SK-N-MC (cell line): ENCODE measurements around the gene CYTH2.
"Not testable (repeated sequence)": the region's sequence is repeated elsewhere in the genome, so short reads cannot be mapped to it uniquely, and the experiment has no call there.

Experiments
- DNase-seq: peaks from one replicate; pipeline ENCODE4 v3.0.0-alpha.2; 2011; ENCODE audit warnings: low read depth, low spot score
- H3K27ac ChIP-seq: fragments of 200-600 bp; sonication (generic); 2 replicates; pipeline ENCODE4 v1.5.1; 2016; ENCODE audit warnings: mixed run types
- H3K36me3 ChIP-seq: fragments of 200-600 bp; sonication (generic); 2 replicates; pipeline ENCODE4 v1.6.1; 2017; ENCODE audit warnings: antibody characterized with exemption, low read length, mixed read lengths; ENCODE audit not compliant: insufficient read depth
- H3K4me3 ChIP-seq: fragments of 200-600 bp; sonication (generic); 2 replicates; pipeline ENCODE4 v1.5.1; 2016
- H3K9ac ChIP-seq: fragments of 200-600 bp; sonication (generic); 2 replicates; pipeline ENCODE4 v1.8.0; 2017; ENCODE audit warnings: mixed run types, mixed read lengths; ENCODE audit not compliant: insufficient read length
- H3K9me3 ChIP-seq: fragments of 200-600 bp; sonication (generic); 2 replicates; pipeline ENCODE4 v1.6.1; 2017; ENCODE audit warnings: low read depth, mild to moderate bottlenecking, antibody characterized with exemption, low read length, moderate library complexity, mixed read lengths
- EZH2 ChIP-seq: fragments of 200-600 bp; sonication (generic); IDR thresholded peaks from one replicate; pipeline ENCODE4 v1.6.1; 2017; ENCODE audit warnings: antibody characterized with exemption
- FOXP2 ChIP-seq: optimal IDR thresholded peaks from 2 replicates; pipeline ENCODE3; 2011; ENCODE audit warnings: mild to moderate bottlenecking, moderate library complexity; ENCODE audit not compliant: insufficient read depth; ENCODE audit errors: extremely low read length, control extremely low read depth
- POLR2AphosphoS5 ChIP-seq: IDR thresholded peaks from 2 replicates; pipeline ENCODE4 v1.6.1; 2012; ENCODE audit warnings: mild to moderate bottlenecking, low read depth, low read length, borderline replicate concordance

CYTH2 gene

DNA sequence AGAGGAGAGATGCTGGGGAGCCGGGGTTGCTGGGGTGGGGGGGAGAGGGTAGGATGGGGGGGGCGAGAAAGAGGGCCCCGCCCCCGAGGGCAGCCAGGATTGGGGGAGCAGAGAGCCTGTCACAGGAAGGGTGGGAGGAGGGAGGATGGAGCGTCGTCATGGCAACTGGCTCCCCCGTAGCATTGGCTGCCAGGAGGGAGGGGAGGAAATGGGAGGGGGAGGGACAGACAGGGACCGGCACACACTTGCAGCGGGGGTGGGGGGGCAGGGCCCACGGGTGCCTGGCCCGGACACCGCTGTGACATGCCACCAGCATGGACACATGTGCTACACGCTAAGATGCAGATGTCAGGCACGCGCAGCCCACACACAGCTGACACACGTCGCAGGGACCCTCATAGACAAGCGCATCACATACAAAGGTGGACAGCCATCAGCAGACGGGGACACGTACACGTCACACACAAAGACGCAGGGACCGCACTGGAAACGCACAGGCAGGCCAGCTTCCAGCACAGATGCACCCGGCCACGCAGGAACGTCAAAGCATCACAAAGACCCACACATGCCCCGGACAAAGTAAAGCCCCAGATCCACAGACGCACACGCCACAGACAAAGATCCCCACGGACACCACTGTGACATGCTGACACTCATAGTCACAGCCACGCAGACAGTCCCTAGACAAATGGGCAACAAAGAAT lies 42.8 kb downstream of the CYTH2 start, which contains the start of gene LMTK3:
Gene LMTK3, minus strand, starts transcription at position 36 of the 704 bp plus-strand sequence. CDS start 259 bp downstream, outside the sequence.
- Histone ChIP-seq H3K4me3 (peak within 1 kb of the TSS; percentile 67), H3K27ac (no peak within 1 kb of the TSS), H3K9me3 (no peaks in the 10 kb centered on the region), H3K9ac (no peak within 1 kb of the TSS), H3K36me3 (no peaks in the 10 kb centered on the region)
- no peak for TF ChIP-seq EZH2
- TF ChIP-seq POLR2AphosphoS5: no peak
- no peak for TF ChIP-seq FOXP2
- no peak for DNase-seq

DNA sequence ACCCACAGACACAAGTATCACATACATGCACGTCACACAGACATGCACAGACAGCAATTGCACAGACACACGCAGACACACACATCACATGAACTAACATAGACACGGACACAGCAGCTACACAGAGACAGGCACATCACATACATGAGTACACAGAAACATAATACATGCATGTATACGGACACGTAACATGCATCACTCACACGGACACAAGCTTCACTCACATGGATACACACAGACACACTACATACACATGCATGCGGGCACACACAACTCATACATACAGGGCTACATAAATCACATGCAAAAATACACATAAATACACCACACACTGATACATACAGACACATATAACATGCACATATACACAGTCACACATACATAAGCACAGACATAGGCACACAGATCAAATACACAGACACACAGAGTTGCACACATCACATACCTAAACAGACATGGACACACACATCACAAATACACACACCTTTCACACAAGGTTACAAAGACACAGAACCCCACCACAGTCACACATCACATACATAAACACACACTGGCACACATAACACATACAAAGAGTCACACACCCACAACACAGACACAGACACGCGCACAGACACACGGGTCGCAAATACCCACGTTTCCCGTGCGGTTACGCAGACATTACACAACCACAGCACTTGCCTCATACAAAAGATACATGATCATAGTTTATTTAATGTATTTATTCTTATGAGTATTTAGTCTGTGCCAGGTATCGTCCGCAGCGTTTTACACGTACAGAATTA lies 43.5 kb downstream of the CYTH2 start:
- Histone ChIP-seq H3K9me3 (no peaks in the 10 kb centered on the region), H3K4me3 (peak overlapping the region; percentile 87), H3K36me3 (no peaks in the 10 kb centered on the region), H3K27ac (no peak overlapping the region), H3K9ac (no peak overlapping the region)
- TF ChIP-seq EZH2 (no peak), FOXP2 (no peak), POLR2AphosphoS5 (no peak)
- DNase-seq: no peak

DNA sequence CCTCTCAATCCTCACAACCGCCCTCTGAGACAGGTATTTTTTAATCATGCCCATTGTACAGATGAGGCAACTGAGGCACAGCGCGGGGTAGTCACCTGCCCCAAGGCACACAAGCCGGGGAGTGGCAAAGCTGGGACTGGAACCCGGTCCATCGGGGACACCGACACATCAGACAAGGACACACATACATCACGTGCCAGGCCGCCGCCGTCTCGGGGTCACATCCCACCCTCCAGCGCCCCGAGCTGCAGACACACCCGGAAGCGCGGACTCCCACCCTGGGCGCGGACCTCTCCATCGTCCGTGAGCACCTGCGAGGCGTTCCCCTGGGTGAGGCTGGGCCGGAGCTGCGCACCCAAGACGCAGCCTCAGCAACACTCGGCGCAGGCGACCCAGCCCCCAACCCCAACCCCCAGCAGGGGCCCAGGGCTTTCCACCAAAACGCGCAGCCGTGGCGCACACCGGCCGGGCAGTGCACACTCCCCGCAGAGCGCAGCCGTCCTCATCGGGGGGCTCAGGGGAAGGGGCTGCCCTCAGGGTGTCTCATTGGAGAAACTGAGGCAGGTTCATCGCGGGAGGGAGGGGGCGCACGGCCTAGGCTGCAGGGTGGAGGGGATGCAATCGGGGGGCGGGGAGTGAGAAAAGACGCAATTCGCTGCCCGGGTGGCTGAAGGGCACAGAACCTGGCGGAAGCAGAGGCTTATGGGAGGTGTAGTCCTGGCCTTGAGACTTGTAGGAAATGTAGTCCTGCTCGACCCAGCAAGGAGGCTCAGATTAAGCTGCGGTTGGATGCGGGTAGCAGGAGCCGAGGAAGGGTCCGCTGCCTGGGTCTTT lies 44.3 kb downstream of the CYTH2 start:
- Histone ChIP-seq H3K9me3 (no peaks in the 10 kb centered on the region), H3K36me3 (no peaks in the 10 kb centered on the region), H3K4me3 (peak overlapping the region; percentile 87), H3K9ac (peak overlapping the region; percentile 25), H3K27ac (no peak overlapping the region)
- no peak for DNase-seq
- peak; percentile 34; the same call in 1 of the 2 replicates for TF ChIP-seq POLR2AphosphoS5
- no peak for TF ChIP-seq EZH2

DNA sequence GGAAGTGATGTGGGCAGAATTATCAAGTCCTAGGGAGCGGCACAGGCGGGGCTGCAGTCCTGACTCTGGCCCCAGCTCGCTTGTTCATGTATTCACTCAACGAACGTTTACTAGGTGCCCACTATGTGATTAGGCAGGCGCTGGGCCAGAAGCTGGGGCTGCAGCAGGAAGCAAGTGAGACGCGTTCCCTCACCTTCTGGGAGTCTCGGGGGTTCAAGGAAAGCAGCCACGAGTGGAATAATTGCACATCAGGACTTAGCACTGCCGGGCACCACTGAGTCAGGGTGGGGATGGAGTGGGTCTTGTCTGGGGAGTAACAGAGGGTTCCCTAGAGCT lies 44.9 kb downstream of the CYTH2 start:
- DNase-seq: no peak
- Histone ChIP-seq H3K9me3 (no peaks in the 10 kb centered on the region), H3K27ac (no peak overlapping the region), H3K9ac (no peak overlapping the region), H3K36me3 (no peaks in the 10 kb centered on the region), H3K4me3 (peak overlapping the region; percentile 87; the same call in 1 of the 2 replicates)
- TF ChIP-seq POLR2AphosphoS5 (no peak), EZH2 (no peak), FOXP2 (no peak)

DNA sequence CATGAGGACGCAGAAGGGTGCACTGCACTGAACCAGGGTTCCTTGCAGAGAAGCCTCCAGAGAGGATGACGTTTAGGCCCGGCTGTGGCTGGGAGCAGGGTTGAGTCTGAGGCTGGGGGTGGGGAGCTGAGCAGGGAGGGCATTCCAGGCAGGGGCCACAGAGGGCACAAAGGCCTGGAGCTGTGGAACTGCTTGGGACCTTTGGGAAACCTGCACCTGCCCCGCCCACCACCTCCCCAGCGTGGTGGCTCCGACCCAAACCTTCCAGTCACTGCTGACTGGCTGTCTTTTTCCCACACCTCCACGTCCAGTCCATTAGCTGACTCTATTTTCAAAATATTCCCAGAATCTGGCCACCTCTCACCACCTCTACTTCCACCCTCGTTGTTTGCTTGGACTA lies 47.4 kb downstream of the CYTH2 start:
- DNase-seq: no peak
- Histone ChIP-seq H3K9me3 (no peaks in the 10 kb centered on the region), H3K36me3 (no peaks in the 10 kb centered on the region), H3K27ac (no peak overlapping the region), H3K9ac (no peak overlapping the region), H3K4me3 (no peak overlapping the region)
- no peak for TF ChIP-seq EZH2
- no peak for TF ChIP-seq POLR2AphosphoS5
- TF ChIP-seq FOXP2: no peak

DNA sequence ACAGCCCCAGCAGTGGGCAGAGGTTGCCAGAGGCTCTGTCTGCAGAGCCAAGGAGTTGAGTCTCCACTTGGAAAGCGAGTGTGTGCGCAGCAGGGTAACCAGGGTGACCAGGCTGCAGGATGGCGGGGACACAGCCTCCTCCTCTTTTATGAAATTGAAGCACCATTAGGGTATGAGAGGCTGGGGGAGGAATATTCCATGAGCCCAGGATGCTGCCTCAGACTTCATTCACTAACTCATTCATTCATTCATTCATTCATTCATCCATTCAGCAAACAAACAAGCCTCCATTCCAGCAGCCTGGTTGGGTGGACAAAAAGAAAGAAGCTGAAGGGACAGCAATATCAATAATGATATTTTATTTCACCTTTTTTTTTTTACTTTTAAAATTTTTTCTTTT lies 49.0 kb downstream of the CYTH2 start:
- no peak for TF ChIP-seq EZH2
- Histone ChIP-seq H3K4me3 (no peak overlapping the region), H3K9me3 (no peaks in the 10 kb centered on the region), H3K36me3 (no peaks in the 10 kb centered on the region), H3K9ac (no peak overlapping the region), H3K27ac (no peak overlapping the region)
- DNase-seq: no peak

DNA sequence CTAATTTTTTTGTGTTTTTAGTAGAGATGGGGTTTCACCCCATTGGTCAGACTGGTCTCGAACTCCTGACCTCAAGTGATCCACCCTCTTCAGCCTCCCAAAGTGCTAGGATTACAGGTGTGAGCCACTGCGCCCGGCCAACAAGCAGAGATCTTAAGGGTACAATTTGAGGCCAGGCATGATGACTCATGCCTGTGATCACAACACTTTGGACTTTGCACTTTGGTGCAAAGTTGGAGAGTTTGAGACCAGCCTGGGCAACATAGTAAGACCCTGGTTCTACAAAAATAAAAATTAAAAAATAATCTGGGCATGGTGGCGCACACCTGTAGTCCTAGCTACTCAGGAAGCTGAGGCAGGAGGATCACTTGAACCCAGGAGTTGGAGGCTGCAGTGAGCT lies 50.3 kb downstream of the CYTH2 start:
- not testable (repeated sequence) for H3K27ac ChIP-seq, H3K9me3 ChIP-seq, H3K9ac ChIP-seq, H3K36me3 ChIP-seq, DNase-seq, H3K4me3 ChIP-seq

DNA sequence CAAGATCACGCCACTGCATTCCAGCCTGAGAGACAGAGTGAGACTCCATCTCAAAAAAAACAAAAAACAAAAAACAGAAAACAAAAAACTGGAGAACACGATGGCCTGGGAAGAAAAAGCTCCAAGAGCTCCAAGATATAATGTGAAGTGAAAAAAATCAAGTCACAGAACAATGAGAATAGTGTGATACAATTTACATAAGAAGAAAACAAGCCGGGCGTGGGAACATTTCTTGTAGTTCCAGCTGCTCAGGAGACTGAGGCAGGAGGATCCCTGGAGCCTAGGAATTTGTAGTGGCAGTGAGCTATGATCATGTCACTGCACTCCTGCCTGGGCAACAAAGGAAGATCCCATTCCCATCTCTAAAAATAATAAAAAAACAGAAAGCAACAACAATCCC lies 51.0 kb downstream of the CYTH2 start:
- no peaks in the 10 kb centered on the region for H3K36me3 ChIP-seq
- H3K9me3 ChIP-seq: 0 out of 2 replicates have a peak, but pooled peaks cover 3% of the 10 kb centered on the region
- TF ChIP-seq FOXP2: no peak
- no peak for TF ChIP-seq EZH2
- no peak for TF ChIP-seq POLR2AphosphoS5

More for the DNA sequence above, 51.0 kb downstream of the CYTH2 start:
- Histone ChIP-seq H3K27ac (no peak overlapping the region), H3K9ac (no peak overlapping the region), H3K4me3 (no peak overlapping the region)
- no peak for DNase-seq
